KG1 (cell line): ENCODE data around the gene SLC9A8.

Source experiments
- DNase-seq: peaks from one replicate; lab custom pipeline; 2025; lab: John Stamatoyannopoulos, UW

The SLC9A8 gene

GRCh38 chr20:49916146-49917002, 103.7 kb downstream of the SLC9A8 start:
- no peak for DNase-seq

GRCh38 chr20:49918446-49918845, 105.8 kb downstream of the SLC9A8 start:
- DNase-seq: no peak

- DNase-seq: no peak
Observed at GRCh38 chr20:49919009-49919408, 106.4 kb downstream of the SLC9A8 start.

- no peak for DNase-seq
Observed at GRCh38 chr20:49919461-49919860, 106.8 kb downstream of the SLC9A8 start.

- DNase-seq: no peak
Observed at GRCh38 chr20:49924247-49924646, 111.6 kb downstream of the SLC9A8 start.

- no peak for DNase-seq
Observed at GRCh38 chr20:49925901-49926454, 113.3 kb downstream of the SLC9A8 start.

GRCh38 chr20:49928411-49929141, 115.9 kb downstream of the SLC9A8 start:
- peak; percentile 80 for DNase-seq

- no peak for DNase-seq
Observed at GRCh38 chr20:49929142-49929494, 116.5 kb downstream of the SLC9A8 start.

- no peak for DNase-seq
Observed at GRCh38 chr20:49935746-49936152, 123.1 kb downstream of the SLC9A8 start.

- DNase-seq: peak; percentile 88
Observed at GRCh38 chr20:49936153-49937026, 123.8 kb downstream of the SLC9A8 start, which contains the start of gene RNF114. Gene RNF114 (plus strand): TSS chr20:49936397. CDS start chr20:49936413, 16 bp downstream.

- DNase-seq: no peak
Observed at GRCh38 chr20:49937027-49937929, 124.7 kb downstream of the SLC9A8 start.

GRCh38 chr20:49938173-49939163, 125.8 kb downstream of the SLC9A8 start:
- DNase-seq: no peak

- DNase-seq: no peak
Observed at GRCh38 chr20:49941456-49941855, 128.8 kb downstream of the SLC9A8 start.
